Kidney (tissue), 14 donors: ENCODE data around the gene ZSCAN10. TPM values are rescaled to one million over a fixed set of nuclear protein-coding genes. Genes with fewer than 3 reads are reported as not detected.

ENCODE experiments used
- DNase-seq, 5 donors: peaks; one replicate each; pipeline ENCODE4 v3.0.0-alpha.2; 2013 to 2020
- FAIRE-seq: peaks from 2 replicates; lab custom pipeline; 2012; peaks lifted over from hg19 to GRCh38; lab: Jason Lieb, UNC
- H3K27ac ChIP-seq, 2 donors: one replicate each; pipeline ENCODE4 v1.7.0; 2013; ENCODE audit warnings: low read depth in 2 of 2, low read length in 2 of 2, inconsistent platforms in 1 of 2
- H3K27me3 ChIP-seq: one replicate; pipeline ENCODE4 v1.7.1; 2013; ENCODE audit warnings: low read length, inconsistent platforms; ENCODE audit not compliant: control insufficient read depth, insufficient read depth
- H3K36me3 ChIP-seq, 3 donors: one replicate each; pipeline versions ENCODE4 v1.7.0 to v1.7.1; 2013; ENCODE audit warnings: low read length in 3 of 3, control low read depth in 1 of 3, inconsistent platforms in 1 of 3; ENCODE audit not compliant: insufficient read depth in 3 of 3, control insufficient read depth in 2 of 3
- H3K4me1 ChIP-seq, 3 donors: one replicate each; pipeline versions ENCODE4 v1.7.0 to v1.7.1; 2013; ENCODE audit warnings: low read length in 3 of 3, inconsistent platforms in 1 of 3, low read depth in 1 of 3; ENCODE audit not compliant: control insufficient read depth in 2 of 3, insufficient read depth in 2 of 3
- H3K4me3 ChIP-seq, 3 donors: one replicate each; pipeline versions ENCODE4 v1.7.0 to v1.8.1; 2013; ENCODE audit warnings: low read length in 3 of 3, control low read depth in 1 of 3, inconsistent platforms in 1 of 3
- H3K9ac ChIP-seq, 3 donors: one replicate each; pipeline versions ENCODE4 v1.7.0 to v1.7.1; 2013; ENCODE audit warnings: low read length in 3 of 3, control low read depth in 1 of 3, inconsistent platforms in 1 of 3
- H3K9me3 ChIP-seq, 3 donors: one replicate each; pipeline versions ENCODE4 v1.7.0 to v1.7.1; 2013; ENCODE audit warnings: low read length in 3 of 3, control low read depth in 1 of 3, inconsistent platforms in 1 of 3; ENCODE audit not compliant: control insufficient read depth in 2 of 3, insufficient read depth in 1 of 3
- intact Hi-C: fragments of 100-400 bp; cut with DNase I; formaldehyde crosslinking; loops from one replicate; pipeline ENCODE4 v1.11.1; 2022
- polyA plus RNA-seq: library from polyadenylated mRNA; stranded (reverse); fragments of 350-450 nt; fragmentation: Illumina TruSeq; extraction: RNeasy Lipid Tissue Mini Kit (QIAGEN cat#74804); gene quantifications from one replicate; pipeline ENCODE4 v1.2.3, GENCODE V29; 2014; ENCODE audit warnings: low read depth, low replicate concordance; ENCODE audit not compliant: insufficient read depth
- total RNA-seq: library from RNA; stranded (reverse); fragmentation: NEBNext Ultra II Directional; extraction: Animal tissue kit (Norgen Biotek cat#: 25700); gene quantifications from one replicate; pipeline ENCODE4 v1.2.1, GENCODE V29; 2021
- TF ChIP-seq, protein P1 (sequence below): IDR thresholded peaks from 3 replicates; pipeline ENCODE4 v1.5.1; 2012; ENCODE audit warnings: mild to moderate bottlenecking, moderate library complexity, borderline replicate concordance; ENCODE audit not compliant: insufficient read depth; ENCODE audit errors: extremely low read depth
- donor health status: control.
- donor health status: control.
- donor health status: control.
- donor health status: control.
- donor health status: control.
- donor health status: DM: yes; HTN: yes; CAD: no.
- donor health status: Normal renal cell carcinoma (clear cell type).

Gene ZSCAN10
- total and polyA plus RNA-seq, 2 donors from 2014 or later = not detected

DNA sequence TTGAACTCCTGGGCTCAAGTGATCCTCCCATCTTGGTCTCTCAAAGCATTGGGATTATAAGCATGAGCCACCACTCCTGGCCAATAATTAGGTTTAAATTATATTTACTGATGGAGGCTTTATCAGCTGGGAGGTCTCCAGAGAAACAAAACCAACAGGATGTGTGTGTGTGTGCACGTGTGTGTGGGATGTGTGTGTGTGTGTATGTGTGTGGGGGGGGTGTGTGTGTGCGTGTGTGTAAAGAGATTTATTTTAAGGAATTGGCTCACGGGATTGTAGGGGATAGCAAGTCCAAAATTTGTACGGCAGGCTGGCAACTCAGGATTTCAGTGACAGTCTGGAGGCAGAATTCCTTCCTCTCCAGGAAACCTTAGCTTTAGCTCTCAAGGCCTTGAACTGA lies 48.1 kb downstream of the ZSCAN10 start:
- peaks cover 0 to 2% (median 0%) of the 10 kb centered on the region in 3 donors for H3K4me1 ChIP-seq
- intact Hi-C loops = no loop called here
- no peak overlapping the region for H3K27ac ChIP-seq
- peaks cover 11% of the 10 kb centered on the region for H3K27me3 ChIP-seq
- no peak for DNase-seq
- H3K4me3 ChIP-seq = no peak overlapping the region
- H3K36me3 ChIP-seq = no peaks in the 10 kb centered on the region
- FAIRE-seq = no peak
- no peaks in the 10 kb centered on the region for H3K9me3 ChIP-seq
- TF ChIP-seq, protein P1, sequence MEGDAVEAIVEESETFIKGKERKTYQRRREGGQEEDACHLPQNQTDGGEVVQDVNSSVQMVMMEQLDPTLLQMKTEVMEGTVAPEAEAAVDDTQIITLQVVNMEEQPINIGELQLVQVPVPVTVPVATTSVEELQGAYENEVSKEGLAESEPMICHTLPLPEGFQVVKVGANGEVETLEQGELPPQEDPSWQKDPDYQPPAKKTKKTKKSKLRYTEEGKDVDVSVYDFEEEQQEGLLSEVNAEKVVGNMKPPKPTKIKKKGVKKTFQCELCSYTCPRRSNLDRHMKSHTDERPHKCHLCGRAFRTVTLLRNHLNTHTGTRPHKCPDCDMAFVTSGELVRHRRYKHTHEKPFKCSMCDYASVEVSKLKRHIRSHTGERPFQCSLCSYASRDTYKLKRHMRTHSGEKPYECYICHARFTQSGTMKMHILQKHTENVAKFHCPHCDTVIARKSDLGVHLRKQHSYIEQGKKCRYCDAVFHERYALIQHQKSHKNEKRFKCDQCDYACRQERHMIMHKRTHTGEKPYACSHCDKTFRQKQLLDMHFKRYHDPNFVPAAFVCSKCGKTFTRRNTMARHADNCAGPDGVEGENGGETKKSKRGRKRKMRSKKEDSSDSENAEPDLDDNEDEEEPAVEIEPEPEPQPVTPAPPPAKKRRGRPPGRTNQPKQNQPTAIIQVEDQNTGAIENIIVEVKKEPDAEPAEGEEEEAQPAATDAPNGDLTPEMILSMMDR = no peak
- no peak overlapping the region for H3K9ac ChIP-seq

DNA sequence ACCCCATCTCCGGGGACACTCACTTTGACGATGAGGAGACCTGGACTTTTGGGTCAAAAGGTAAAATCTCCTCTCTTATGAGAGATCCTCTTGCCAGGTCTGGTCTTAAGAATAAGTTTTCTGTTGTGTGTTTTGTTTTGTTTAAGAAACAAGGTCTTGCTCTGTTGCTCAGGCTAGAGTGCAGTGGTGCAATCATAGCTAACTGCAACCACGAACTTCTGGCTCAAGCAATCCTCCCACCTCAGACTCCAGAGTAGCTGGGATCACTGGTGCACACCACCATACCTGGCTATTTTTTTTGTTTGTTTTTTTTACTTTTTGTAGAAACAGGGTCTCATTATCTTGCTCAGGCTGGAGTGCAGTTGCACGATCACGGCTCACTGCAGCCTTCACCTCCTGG lies 48.6 kb downstream of the ZSCAN10 start:
- Histone ChIP-seq H3K36me3 (no peaks in the 10 kb centered on the region), H3K9ac (no peak overlapping the region), H3K27me3 (peaks cover 11% of the 10 kb centered on the region), H3K4me1 (peaks cover 0 to 4% (median 0%) of the 10 kb centered on the region in 3 donors), H3K9me3 (no peaks in the 10 kb centered on the region), H3K4me3 (no peak overlapping the region), H3K27ac (no peak overlapping the region)
- no peak for FAIRE-seq
- DNase-seq = no peak
- TF ChIP-seq, protein P1 = no peak
- intact Hi-C loops = no loop called here

DNA sequence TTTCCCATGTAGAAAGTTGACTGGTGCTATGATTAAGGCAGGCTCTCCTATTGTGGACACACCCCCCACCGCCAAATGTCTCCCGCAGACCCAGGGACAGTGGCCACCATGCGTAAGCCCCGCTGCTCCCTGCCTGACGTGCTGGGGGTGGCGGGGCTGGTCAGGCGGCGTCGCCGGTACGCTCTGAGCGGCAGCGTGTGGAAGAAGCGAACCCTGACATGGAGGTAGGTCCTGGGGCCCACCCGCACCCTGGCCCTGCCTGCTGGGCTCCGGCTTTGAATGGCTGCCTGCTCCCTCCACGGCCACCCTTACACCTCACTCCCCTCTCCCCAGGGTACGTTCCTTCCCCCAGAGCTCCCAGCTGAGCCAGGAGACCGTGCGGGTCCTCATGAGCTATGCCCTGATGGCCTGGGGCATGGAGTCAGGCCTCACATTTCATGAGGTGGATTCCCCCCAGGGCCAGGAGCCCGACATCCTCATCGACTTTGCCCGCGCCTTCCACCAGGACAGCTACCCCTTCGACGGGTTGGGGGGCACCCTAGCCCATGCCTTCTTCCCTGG lies 49.1 kb downstream of the ZSCAN10 start:
- H3K27me3 ChIP-seq = peaks cover 14% of the 10 kb centered on the region
- H3K4me1 ChIP-seq = peaks cover 0 to 7% (median 0%) of the 10 kb centered on the region in 3 donors
- FAIRE-seq (no peak), DNase-seq (no peak)
- no peak overlapping the region for H3K9ac ChIP-seq
- no peaks in the 10 kb centered on the region for H3K36me3 ChIP-seq
- no peaks in the 10 kb centered on the region for H3K9me3 ChIP-seq
- TF ChIP-seq, protein P1 = no peak
- intact Hi-C loops = no loop called here
- H3K4me3 ChIP-seq = no peak overlapping the region
- no peak overlapping the region for H3K27ac ChIP-seq

DNA sequence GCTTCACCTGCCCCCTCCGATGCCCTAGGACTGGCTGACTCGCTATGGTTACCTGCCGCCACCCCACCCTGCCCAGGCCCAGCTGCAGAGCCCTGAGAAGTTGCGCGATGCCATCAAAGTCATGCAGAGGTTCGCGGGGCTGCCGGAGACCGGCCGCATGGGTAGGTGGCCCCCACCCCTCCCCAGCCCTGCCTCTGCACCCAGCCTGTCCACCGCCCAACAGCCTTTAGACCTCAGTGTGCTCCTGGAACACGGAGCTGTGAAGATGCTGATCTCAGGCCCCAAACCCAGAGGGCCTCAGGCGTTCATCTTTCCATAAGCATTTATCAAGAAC lies 51.7 kb downstream of the ZSCAN10 start:
- TF ChIP-seq, protein P1 = no peak
- FAIRE-seq (no peak), DNase-seq (peak in 1 of 5 donors; percentile 45)
- Histone ChIP-seq H3K36me3 (no peaks in the 10 kb centered on the region), H3K9ac (no peak overlapping the region), H3K9me3 (no peaks in the 10 kb centered on the region), H3K4me3 (no peak overlapping the region), H3K27me3 (peaks cover 31% of the 10 kb centered on the region), H3K4me1 (peaks cover 0 to 7% (median 0%) of the 10 kb centered on the region in 3 donors), H3K27ac (no peak overlapping the region)
- intact Hi-C loops = no loop called here
